ENCODE measurements around the gene RBKS. TPM values are rescaled to one million over a fixed set of nuclear protein-coding genes. Genes with fewer than 3 reads are reported as not detected.
A peak's percentile ranks its signal among the peaks of the same experiment; 100 is the strongest.

Gene RBKS
- total and polyA plus RNA-seq, 10 donors: 1.00 to 5.1 (median 2.6) TPM

DNA sequence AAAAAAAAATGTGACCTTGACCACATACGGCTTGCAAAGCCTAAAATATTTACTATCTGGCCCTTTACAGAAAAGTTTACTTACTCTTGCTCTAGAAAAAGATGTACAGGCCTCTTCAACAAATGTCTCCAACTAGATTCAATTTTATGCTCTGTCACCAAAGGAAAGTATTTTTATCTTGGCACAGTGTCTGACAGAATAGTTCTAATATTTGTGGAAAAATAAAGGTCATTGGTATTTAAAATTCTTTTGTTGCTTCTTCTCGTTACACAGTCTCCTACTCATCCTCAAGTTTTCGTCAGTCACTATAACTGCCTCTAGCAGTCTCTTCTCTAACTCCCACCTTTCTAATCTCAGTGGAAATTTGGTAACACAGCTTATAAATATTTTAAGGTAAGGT, 1.4 kb downstream of the RBKS start:
- Histone ChIP-seq H3K4me3 (peak overlapping the region in 2 of 8 donors; percentile 79 to 91), H3K4me1 (peaks cover 6 to 53% (median 43%) of the 10 kb centered on the region in 6 donors), H3K9me3 (no peaks in the 10 kb centered on the region), H3K27ac (peak overlapping the region in 7 of 8 donors; percentile 97 to 99 (median 98)), H3K36me3 (no peaks in the 10 kb centered on the region), H3K27me3 (replicated peaks in 1 of 7) (no peaks in the 10 kb centered on the region)
- DNase-seq: no peak
- TF ChIP-seq POLR2AphosphoS5 (IDR thresholded peaks at IDR 0.05) (no peak), POLR2A (IDR thresholded peaks at IDR 0.05) (no peak)
- TF ChIP-seq, protein P1, sequence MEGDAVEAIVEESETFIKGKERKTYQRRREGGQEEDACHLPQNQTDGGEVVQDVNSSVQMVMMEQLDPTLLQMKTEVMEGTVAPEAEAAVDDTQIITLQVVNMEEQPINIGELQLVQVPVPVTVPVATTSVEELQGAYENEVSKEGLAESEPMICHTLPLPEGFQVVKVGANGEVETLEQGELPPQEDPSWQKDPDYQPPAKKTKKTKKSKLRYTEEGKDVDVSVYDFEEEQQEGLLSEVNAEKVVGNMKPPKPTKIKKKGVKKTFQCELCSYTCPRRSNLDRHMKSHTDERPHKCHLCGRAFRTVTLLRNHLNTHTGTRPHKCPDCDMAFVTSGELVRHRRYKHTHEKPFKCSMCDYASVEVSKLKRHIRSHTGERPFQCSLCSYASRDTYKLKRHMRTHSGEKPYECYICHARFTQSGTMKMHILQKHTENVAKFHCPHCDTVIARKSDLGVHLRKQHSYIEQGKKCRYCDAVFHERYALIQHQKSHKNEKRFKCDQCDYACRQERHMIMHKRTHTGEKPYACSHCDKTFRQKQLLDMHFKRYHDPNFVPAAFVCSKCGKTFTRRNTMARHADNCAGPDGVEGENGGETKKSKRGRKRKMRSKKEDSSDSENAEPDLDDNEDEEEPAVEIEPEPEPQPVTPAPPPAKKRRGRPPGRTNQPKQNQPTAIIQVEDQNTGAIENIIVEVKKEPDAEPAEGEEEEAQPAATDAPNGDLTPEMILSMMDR (IDR thresholded peaks at IDR 0.05 in 8 of 11, conservative IDR thresholded peaks at IDR 0.05 in 3 of 11): no peak
- 58 to 66% (median 64%) methylated on average over 3 of the region's 3 CpGs for WGBS, 5 donors
- intact Hi-C loops (cut with DNase I; ENCODE audit: low total_unique reads): no loop called here

DNA sequence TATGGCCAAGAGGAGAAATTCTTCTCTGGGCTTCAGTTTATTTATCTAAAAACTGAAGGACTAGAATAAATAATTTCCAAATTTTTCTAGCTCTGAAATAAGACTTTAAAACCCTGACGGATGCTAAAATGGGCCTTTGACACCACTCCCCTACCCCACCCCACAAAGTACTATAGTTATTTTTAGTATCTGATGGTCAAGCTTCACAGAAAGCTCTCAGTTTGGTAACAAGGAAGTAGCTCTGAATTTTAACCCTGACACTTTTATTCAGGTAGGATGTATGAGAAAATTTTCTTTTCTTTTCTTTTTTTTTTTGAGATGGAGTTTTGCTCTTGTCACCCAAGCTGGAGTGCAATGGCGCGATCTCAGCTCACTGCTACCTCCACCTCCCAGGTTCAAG, 2.4 kb downstream of the RBKS start:
- H3K27me3 ChIP-seq (replicated peaks in 1 of 7): no peaks in the 10 kb centered on the region
- no peaks in the 10 kb centered on the region for H3K36me3 ChIP-seq
- no peak overlapping the region for H3K4me3 ChIP-seq
- DNase-seq: no peak
- peak overlapping the region in 6 of 8 donors; percentile 10 to 99 (median 98) for H3K27ac ChIP-seq
- 73 to 85% (median 80%) methylated on average over 3 of the region's 3 CpGs for WGBS, 5 donors
- H3K4me1 ChIP-seq: peaks cover 6 to 44% (median 35%) of the 10 kb centered on the region in 6 donors
- intact Hi-C loops (cut with DNase I; ENCODE audit: low total_unique reads): no loop called here
- H3K9me3 ChIP-seq: no peaks in the 10 kb centered on the region
- TF ChIP-seq POLR2A (IDR thresholded peaks at IDR 0.05) (no peak), POLR2AphosphoS5 (IDR thresholded peaks at IDR 0.05) (no peak)
- TF ChIP-seq, protein P1 (IDR thresholded peaks at IDR 0.05 in 8 of 11, conservative IDR thresholded peaks at IDR 0.05 in 3 of 11): no peak

DNA sequence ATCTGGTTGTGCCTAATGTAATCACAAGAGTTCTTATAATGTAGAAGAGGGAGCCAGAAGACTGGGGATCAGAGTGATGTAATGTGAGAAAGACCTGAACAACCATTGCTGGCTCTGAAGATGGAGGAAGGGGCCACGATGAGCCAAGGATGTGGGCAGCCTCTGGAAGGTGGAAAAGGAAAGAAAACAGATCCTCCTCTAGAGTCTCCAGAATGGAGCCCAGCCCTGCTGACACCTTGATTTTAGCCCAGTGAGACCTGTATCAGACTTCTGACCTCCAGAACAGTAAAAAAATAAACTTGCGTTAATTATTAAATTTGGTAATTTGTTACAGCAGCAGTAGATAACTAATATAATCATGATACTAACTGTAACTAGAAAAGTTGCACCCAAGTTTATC, 3.1 kb downstream of the RBKS start:
- Histone ChIP-seq H3K4me1 (peaks cover 2 to 37% (median 29%) of the 10 kb centered on the region in 6 donors), H3K27me3 (replicated peaks in 1 of 7) (no peaks in the 10 kb centered on the region), H3K27ac (no peak overlapping the region), H3K4me3 (no peak overlapping the region), H3K36me3 (no peaks in the 10 kb centered on the region), H3K9me3 (peaks cover 0 to 6% (median under 1%) of the 10 kb centered on the region in 8 donors)
- TF ChIP-seq POLR2A (IDR thresholded peaks at IDR 0.05): no peak
- TF ChIP-seq, protein P1 (IDR thresholded peaks at IDR 0.05 in 8 of 11, conservative IDR thresholded peaks at IDR 0.05 in 3 of 11): no peak
- TF ChIP-seq POLR2AphosphoS5 (IDR thresholded peaks at IDR 0.05): no peak
- no peak for DNase-seq
- 45 to 77% (median 59%) methylated on average over 2 of the region's 2 CpGs for WGBS, 5 donors
- intact Hi-C loops (cut with DNase I; ENCODE audit: low total_unique reads): no loop called here

DNA sequence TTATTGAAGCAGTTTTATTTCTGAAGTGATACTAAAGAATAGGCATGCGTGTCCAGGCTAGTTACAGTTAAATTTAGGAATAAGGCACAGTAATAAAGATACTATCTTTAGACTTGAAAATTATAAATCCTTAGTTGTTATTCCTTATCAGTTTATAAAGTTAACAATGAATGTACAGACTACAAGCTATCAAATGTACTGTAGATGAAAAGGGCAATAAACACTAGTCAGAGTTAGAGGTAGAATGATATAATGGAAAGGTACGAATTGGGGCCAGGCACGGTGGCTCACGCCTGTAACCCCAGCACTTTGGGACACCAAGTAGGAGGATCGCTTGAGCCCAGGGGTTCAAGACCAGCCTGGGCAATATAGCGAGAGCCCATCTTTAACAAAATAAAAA, 3.9 kb downstream of the RBKS start:
- WGBS, 5 donors: 94 to 97% (median 95%) methylated on average over 6 of the region's 6 CpGs
- TF ChIP-seq POLR2AphosphoS5 (IDR thresholded peaks at IDR 0.05): no peak
- TF ChIP-seq POLR2A (IDR thresholded peaks at IDR 0.05): no peak
- TF ChIP-seq, protein P1 (IDR thresholded peaks at IDR 0.05 in 8 of 11, conservative IDR thresholded peaks at IDR 0.05 in 3 of 11): no peak
- no peaks in the 10 kb centered on the region for H3K27me3 ChIP-seq (replicated peaks in 1 of 7)
- no peak overlapping the region for H3K4me3 ChIP-seq
- peaks cover 0 to 12% (median 2%) of the 10 kb centered on the region in 8 donors for H3K9me3 ChIP-seq
- intact Hi-C loops (cut with DNase I; ENCODE audit: low total_unique reads): no loop called here
- no peak for DNase-seq
- no peak overlapping the region for H3K27ac ChIP-seq
- H3K4me1 ChIP-seq: peaks cover 0 to 29% (median 21%) of the 10 kb centered on the region in 6 donors
- H3K36me3 ChIP-seq: no peaks in the 10 kb centered on the region

Data from spleen (tissue), 11 donors.